Left renal cortex interstitium (tissue), 4 donors: Measurements from ENCODE around the gene TM4SF18. TPM values are rescaled to one million over a fixed set of nuclear protein-coding genes. Genes with fewer than 3 reads are reported as not detected.
"Not testable (repeated sequence)": the region's sequence is repeated elsewhere in the genome, so short reads cannot be mapped to it uniquely, and the experiment has no call there.

Source experiments
- DNase-seq, 4 donors: peaks; one replicate each; pipeline ENCODE4 v3.0.0-alpha.2; 2013; ENCODE audit warnings: low read depth in 4 of 4, low spot score in 2 of 4, missing footprints in 1 of 4
- polyA plus RNA-seq, 4 donors: library from polyadenylated mRNA; unstranded; fragments of 120-200 nt; gene quantifications; one replicate each; pipeline ENCODE4 v1.2.1, GENCODE V29; 2013; ENCODE audit not compliant: insufficient read length in 4 of 4

The TM4SF18 gene
- polyA plus RNA-seq, 4 donors, result 20.9 to 40.4 (median 25.9) TPM

GRCh38 chr3:149368674-149369497 lies 35.5 kb upstream of the TM4SF18 start:
- no peak for DNase-seq

- no peak for DNase-seq
Observed at GRCh38 chr3:149368201-149368673, 34.8 kb upstream of the TM4SF18 start.

DNA sequence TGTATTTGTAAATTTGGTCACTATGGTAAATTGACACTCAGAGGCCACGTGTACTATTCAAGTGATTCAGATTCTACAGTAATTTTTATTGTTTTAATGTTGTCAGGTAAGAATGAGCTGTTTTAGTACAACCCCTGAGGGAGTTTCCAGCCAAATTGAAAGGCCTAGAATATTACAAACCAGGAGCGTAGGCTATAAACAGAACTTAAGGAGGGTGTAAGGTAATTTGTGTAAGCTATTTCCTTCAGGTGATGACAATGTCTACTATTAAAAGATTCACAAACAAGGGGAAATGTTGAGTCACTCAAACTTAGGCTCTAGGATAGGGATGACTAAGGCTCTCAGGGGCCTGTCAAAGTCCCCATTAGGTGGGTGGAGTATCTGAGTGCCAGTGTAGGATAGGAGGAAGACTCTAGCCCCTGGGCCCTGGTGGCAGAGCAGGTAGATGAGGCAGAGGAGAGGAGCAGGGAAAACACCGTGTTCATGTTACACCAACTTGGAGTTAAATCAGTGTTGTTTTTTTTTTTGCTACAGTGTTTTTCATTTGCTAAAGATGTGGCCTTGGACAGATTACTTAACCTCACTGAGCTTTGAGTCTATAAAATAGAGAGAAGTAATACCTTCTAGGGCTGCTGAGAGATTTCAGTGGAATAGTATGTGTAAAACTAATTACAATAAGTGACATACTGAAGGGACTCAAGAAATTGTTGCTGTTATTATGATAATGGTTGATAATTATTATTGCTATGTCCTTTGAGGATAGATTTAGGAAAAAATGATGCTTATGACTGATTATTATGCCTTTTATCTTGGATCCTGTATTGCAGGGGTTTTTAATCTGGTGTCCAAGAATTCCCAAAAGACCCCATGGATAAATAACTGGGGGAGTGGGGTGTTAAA lies 33.8 kb upstream of the TM4SF18 start:
- no peak for DNase-seq

DNA sequence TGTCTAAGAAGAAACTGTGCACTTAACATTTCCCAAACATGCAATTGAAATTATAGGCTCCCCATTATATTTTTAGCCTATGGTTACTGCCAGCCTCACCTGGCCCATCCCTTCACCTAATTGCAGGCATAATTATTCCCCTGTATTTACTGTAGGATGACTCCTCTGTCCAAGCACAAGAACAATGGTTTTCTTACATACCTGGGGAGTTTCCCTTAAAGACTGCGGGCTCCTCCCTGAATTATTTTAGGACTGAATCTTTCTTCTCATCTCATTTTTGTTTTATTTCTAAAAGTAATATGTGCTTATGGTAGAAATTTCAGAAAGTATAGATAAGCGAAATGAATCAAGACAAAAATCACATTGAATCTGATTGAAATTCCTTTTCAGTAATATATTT lies 32.6 kb upstream of the TM4SF18 start:
- no peak for DNase-seq

DNA sequence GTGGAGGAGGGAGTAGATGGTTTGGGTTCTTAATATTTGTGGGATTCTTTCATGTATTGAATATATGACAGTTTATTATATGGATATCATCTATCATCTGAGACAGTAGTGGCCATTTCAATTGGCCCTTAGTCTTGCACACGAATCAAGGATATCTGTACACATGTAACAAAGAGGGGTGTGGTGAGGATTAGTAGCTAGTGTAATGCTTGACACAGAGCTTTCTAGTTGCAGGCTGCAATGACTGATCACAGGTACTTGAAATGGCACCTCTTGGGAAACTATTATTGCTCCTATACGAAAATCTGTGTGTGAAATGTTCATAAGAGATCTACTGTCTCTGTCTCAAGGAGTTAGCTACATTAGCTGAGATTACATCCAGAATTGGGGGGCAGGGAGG lies 31.2 kb upstream of the TM4SF18 start:
- DNase-seq, result no peak

DNA sequence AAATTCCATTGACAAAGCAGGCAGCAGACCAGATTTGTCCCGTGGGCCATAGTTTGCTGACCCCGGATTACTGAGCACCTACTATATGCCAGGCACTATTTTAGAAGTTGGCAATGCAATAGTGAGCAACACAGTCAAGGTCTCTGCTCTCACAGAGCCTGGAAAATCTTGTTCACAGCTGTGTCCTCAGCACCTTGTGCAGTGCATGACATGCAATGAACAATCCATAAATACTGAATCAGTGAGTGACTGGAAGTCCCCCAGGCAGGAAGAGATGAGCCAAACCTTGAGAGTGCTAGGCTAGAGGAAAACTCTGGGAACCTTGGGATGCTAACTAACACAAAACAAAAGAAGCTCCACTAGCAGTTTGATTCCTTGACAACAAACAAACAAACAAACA lies 29.6 kb upstream of the TM4SF18 start:
- DNase-seq, result no peak

DNA sequence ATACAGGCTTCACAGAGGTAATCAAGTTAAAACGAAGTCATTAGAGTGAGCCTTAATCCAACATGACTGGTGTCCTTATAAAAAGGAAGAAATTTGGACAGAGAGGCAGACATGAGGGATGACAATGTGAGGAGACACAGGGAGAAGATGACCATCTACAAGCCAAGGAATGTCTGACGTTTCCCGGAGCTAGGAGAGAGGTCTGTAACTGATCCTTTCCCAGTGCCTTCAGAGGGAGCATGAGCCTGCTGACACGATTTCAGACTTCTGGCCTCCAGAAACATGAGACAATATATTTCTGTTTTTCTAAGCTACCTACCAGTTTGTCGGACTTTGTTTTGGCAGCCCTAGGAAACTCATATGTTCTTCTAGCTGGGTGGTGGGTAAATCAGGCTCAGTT lies 28.9 kb upstream of the TM4SF18 start:
- DNase-seq, result no peak

DNA sequence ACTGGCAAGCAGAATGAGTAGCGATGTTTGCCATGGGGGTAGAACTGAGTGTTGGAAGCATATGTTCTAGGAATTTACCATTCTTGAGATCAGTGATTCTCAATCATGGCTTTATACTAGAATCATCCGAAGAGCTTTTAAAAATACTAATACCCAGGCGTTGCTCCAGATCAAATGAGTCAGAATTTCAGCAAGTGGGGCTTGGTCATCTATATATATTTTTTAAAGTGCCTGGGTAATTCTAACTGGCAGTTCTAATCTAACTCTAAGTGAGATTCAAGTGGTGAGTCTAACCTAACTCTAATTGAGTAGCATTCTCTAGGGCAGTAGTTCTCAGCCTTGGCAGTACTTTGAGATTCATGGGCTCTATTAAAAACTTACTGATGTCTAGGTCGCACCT lies 23.2 kb upstream of the TM4SF18 start:
- no peak for DNase-seq

DNA sequence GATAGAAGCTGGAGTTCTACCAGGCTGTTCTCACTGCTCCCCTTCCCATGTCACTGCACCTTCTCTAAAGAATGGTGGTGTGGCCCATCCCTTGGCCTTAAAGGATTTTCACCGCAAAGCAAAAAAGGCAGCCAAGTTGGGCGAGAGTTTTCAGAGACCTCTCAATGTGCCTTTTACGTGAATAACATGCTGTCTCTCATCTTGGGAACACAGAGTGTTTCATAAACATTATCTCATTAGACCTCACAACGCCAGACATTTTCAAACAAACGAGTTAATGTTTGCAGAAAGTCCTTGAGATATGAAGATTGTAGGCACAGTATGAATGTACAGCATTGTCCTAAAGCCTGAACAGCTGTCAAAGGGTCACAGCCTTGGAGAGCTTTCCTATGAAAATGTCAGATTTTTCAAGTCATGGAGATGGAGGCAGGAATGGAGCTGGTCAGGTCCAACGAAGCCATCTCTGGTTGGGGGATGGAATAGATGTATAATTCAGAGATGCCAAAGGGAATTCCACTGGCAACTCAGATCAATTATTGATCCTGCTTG lies 22.7 kb upstream of the TM4SF18 start:
- no peak for DNase-seq

GRCh38 chr3:149353581-149354184 lies 20.2 kb upstream of the TM4SF18 start:
- DNase-seq, result no peak

- no peak for DNase-seq
Observed at GRCh38 chr3:149352556-149352955, 19.1 kb upstream of the TM4SF18 start.

DNA sequence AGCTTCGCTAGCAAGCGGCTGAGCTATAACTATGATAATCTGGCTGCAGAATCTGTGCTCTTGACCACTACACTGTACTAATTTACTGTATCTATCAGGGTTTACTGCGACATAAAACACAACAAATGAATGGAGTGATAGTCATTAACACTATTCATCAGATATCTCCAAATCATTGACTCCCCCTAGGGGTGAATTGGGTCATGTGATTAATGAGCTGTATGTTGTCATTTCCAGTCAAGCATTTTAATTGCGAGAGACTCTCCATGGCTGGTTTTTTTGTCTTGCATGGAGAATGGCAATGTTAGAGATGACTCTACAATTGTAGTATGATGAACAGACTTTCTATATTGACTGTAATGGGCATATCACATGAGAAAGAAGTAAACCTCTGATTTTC lies 10.5 kb upstream of the TM4SF18 start:
- DNase-seq, result no peak

GRCh38 chr3:149342413-149343380 lies 9.3 kb upstream of the TM4SF18 start:
- DNase-seq, result no peak

GRCh38 chr3:149340310-149340933 lies 7.0 kb upstream of the TM4SF18 start:
- DNase-seq, result no peak

- DNase-seq, result no peak
Observed at GRCh38 chr3:149339931-149340309, 6.5 kb upstream of the TM4SF18 start.

DNA sequence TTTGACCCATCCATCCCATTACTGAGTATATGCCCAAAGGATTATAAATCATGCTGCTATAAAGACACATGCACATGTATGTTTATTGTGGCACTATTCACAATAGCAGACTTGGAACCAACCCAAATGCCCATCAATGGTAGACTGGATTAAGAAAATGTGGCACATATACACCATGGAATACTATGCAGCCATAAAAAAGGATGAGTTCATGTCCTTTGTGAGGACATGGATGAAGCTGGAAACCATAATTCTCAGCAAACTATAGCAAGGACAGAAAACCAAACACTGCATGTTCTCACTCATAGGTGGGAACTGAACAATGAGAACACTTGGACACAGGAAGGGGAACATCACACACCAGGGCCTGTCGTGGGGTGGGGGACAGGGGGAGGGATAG lies 4.0 kb upstream of the TM4SF18 start:
- DNase-seq, result not testable (repeated sequence)

DNA sequence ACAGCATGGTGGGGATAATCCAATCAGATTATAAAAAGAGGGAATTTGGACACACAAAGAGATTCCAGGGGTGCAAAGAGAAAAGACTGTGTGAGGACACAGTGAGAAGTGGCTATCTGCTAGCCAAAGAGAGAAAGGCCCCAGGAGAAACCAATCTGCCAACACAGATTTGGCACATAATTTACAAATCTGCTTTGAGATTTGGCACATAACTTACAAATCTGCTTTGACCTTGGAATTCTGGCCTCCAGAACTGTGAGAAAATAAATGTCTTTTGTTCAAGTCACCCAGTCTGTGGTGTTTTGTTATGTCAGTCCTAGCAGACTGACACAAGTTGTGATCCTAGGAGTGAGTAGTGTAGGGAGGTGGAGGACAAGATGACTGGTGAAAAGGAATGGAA lies 3.5 kb upstream of the TM4SF18 start:
- no peak for DNase-seq

DNA sequence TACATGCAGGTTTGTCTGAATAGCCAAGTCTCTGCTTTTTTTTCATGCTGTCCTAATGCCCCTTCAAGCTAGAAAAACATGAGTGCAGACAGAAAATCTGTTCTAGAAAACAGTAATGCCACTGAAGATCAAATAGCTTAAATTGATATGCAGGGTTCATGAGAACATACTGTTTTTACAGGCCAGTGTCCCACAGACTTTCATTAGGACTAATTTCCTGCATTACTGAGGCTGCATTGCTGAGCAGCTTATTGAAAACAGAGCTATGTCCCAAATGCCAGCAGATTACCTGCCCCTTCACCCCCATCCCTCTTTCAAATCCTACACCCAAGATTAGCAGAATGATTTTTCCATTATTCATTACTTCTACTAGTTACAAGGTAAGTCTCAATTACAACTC lies 665 bp downstream of the TM4SF18 start:
- DNase-seq, result no peak

GRCh38 chr3:149332227-149332765 lies 1.1 kb downstream of the TM4SF18 start:
- no peak for DNase-seq
